ENCODE data around the gene ZC3H7A. TPM values are rescaled to one million over a fixed set of nuclear protein-coding genes. Genes with fewer than 3 reads are reported as not detected.

The ZC3H7A gene
- total RNA-seq, 1 experiment from 2014 or later: 22.7 TPM

- DNase-seq (ENCODE audit: low read depth): no peak
Measured at GRCh38 chr16:11768849-11769248, 28.2 kb downstream of the ZC3H7A start.

- DNase-seq (ENCODE audit: low read depth): no peak
Measured at GRCh38 chr16:11762431-11762830, 34.6 kb downstream of the ZC3H7A start.

GRCh38 chr16:11759997-11760396 lies 37.1 kb downstream of the ZC3H7A start:
- DNase-seq (ENCODE audit: low read depth): no peak

GRCh38 chr16:11759163-11759834 lies 37.8 kb downstream of the ZC3H7A start:
- no peak for DNase-seq (ENCODE audit: low read depth)

- DNase-seq (ENCODE audit: low read depth): peak; percentile 17
Measured at GRCh38 chr16:11757671-11758545, 39.1 kb downstream of the ZC3H7A start.

- DNase-seq (ENCODE audit: low read depth): no peak
Measured at GRCh38 chr16:11756248-11756647, 40.8 kb downstream of the ZC3H7A start.

- no peak for DNase-seq (ENCODE audit: low read depth)
Measured at GRCh38 chr16:11755022-11755760, 41.9 kb downstream of the ZC3H7A start.

GRCh38 chr16:11752856-11753255 lies 44.2 kb downstream of the ZC3H7A start:
- DNase-seq (ENCODE audit: low read depth): no peak

- DNase-seq (ENCODE audit: low read depth): no peak
Measured at GRCh38 chr16:11750056-11750455, 47.0 kb downstream of the ZC3H7A start.

GRCh38 chr16:11748404-11749254 lies 48.4 kb downstream of the ZC3H7A start:
- no peak for DNase-seq (ENCODE audit: low read depth)

GRCh38 chr16:11747949-11748403 lies 49.1 kb downstream of the ZC3H7A start:
- DNase-seq (ENCODE audit: low read depth): no peak

- no peak for DNase-seq (ENCODE audit: low read depth)
Measured at GRCh38 chr16:11744075-11744470, 53.0 kb downstream of the ZC3H7A start.

GRCh38 chr16:11743308-11744074 lies 53.6 kb downstream of the ZC3H7A start:
- DNase-seq (ENCODE audit: low read depth): peak; percentile 23

- DNase-seq (ENCODE audit: low read depth): peak; percentile 98
Measured at GRCh38 chr16:11742536-11743307, 54.3 kb downstream of the ZC3H7A start, which contains the start of gene TXNDC11. TSS of gene TXNDC11 (minus strand) at chr16:11742857. CDS start at chr16:11742730, 127 bp downstream.

GRCh38 chr16:11742093-11742535 lies 54.9 kb downstream of the ZC3H7A start:
- peak; percentile 16 for DNase-seq (ENCODE audit: low read depth)

- DNase-seq (ENCODE audit: low read depth): no peak
Measured at GRCh38 chr16:11740567-11740966, 56.5 kb downstream of the ZC3H7A start.

- DNase-seq (ENCODE audit: low read depth): no peak
Measured at GRCh38 chr16:11738742-11739544, 58.1 kb downstream of the ZC3H7A start.

- DNase-seq (ENCODE audit: low read depth): no peak
Measured at GRCh38 chr16:11737713-11738112, 59.3 kb downstream of the ZC3H7A start.

- DNase-seq (ENCODE audit: low read depth): no peak
Measured at GRCh38 chr16:11736903-11737302, 60.2 kb downstream of the ZC3H7A start.
